ENCODE measurements around the gene SQOR.

SQOR gene

GRCh38 chr15:45714590-45715488 lies 80.0 kb downstream of the SQOR start:
- peak; percentile 42 for DNase-seq

GRCh38 chr15:45715528-45715927 lies 80.7 kb downstream of the SQOR start:
- DNase-seq, result no peak

GRCh38 chr15:45719490-45719889 lies 84.7 kb downstream of the SQOR start:
- no peak for DNase-seq

GRCh38 chr15:45720183-45720582 lies 85.4 kb downstream of the SQOR start:
- no peak for DNase-seq

GRCh38 chr15:45728641-45729040 lies 93.8 kb downstream of the SQOR start:
- DNase-seq, result no peak

GRCh38 chr15:45729141-45729540 lies 94.3 kb downstream of the SQOR start:
- no peak for DNase-seq

GRCh38 chr15:45731343-45731742 lies 96.5 kb downstream of the SQOR start:
- no peak for DNase-seq

GRCh38 chr15:45732662-45733061 lies 97.8 kb downstream of the SQOR start:
- peak; percentile 60 for DNase-seq

- DNase-seq, result no peak
Measured at GRCh38 chr15:45734260-45734711, 99.5 kb downstream of the SQOR start.

All from NCI-H1694 treated with DMSO at 0.1 percent for 48 hours (cell line).